Duodenal mucosa (tissue), 2 donors: ENCODE results near the gene PLD5.
"Not testable (repeated sequence)": the region's sequence is repeated elsewhere in the genome, so short reads cannot be mapped to it uniquely, and the experiment has no call there.

ENCODE experiments used
- H3K27ac ChIP-seq: one replicate; pipeline ENCODE4 v1.7.0; 2013; ENCODE audit warnings: low read depth, low read length
- H3K27me3 ChIP-seq, 2 donors: one replicate each; pipeline ENCODE4 v1.7.0; 2013; ENCODE audit warnings: low read length in 2 of 2, control low read depth in 1 of 2; ENCODE audit not compliant: insufficient read depth in 2 of 2, control insufficient read depth in 1 of 2
- H3K36me3 ChIP-seq, 2 donors: one replicate each; pipeline ENCODE4 v1.7.0; 2013; ENCODE audit warnings: low read length in 2 of 2, control low read depth in 1 of 2; ENCODE audit not compliant: insufficient read depth in 2 of 2, control insufficient read depth in 1 of 2
- H3K4me1 ChIP-seq, 2 donors: one replicate each; pipeline ENCODE4 v1.7.0; 2013; ENCODE audit warnings: low read length in 2 of 2, control low read depth in 1 of 2; ENCODE audit not compliant: insufficient read depth in 2 of 2, control insufficient read depth in 1 of 2
- H3K4me3 ChIP-seq, 2 donors: one replicate each; pipeline ENCODE4 v1.7.0; 2013; ENCODE audit warnings: low read length in 2 of 2, low read depth in 1 of 2
- H3K9ac ChIP-seq, 2 donors: one replicate each; pipeline ENCODE4 v1.7.0; 2013; ENCODE audit warnings: low read length in 2 of 2, low read depth in 1 of 2
- H3K9me3 ChIP-seq, 2 donors: one replicate each; pipeline ENCODE4 v1.7.0; 2013; ENCODE audit warnings: low read length in 2 of 2, control low read depth in 1 of 2; ENCODE audit not compliant: control insufficient read depth in 1 of 2

PLD5 gene

DNA sequence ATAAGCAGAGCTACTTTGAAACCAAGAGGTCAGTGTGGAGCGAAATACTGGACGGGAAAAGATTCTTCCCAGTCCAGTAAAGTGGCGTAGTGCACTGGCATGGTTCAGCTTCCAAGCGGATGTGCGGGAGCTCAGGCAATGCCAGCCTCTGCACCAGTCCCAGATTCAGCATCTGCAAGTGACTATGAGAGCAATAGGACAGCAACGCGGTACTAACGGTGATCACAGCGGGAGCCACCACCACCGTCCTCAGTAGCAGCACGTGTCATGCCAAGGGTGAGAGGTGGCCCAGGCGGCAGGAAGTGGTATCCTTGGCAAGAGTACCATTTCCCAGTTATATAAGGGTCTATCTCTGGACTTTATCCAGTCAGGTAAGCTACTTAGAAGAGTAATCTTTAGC lies 17.8 kb downstream of the PLD5 start:
- Histone ChIP-seq H3K4me1 (no peaks in the 10 kb centered on the region), H3K27me3 (no peaks in the 10 kb centered on the region), H3K9me3 (no peaks in the 10 kb centered on the region), H3K36me3 (no peaks in the 10 kb centered on the region), H3K9ac (no peak overlapping the region), H3K4me3 (no peak overlapping the region), H3K27ac (no peak overlapping the region)

DNA sequence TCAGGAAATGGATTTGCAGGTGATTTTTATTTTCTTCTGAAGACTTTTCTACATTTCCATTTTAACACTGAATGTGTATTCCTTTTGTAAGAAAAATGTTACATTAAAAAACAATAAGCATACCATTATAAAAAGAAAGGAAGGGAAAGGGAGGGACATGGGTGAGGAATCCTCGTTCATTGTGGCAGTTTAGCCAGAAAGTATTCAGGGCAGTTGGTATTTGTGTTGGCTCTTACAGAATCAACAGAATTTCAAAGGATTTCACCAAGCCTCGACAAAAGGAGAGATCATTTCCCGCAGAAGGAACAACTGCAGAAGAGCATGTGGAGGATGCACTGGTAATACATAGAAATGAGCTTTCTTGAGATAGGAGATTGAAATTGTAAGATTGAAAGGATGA lies 35.0 kb downstream of the PLD5 start:
- Histone ChIP-seq H3K36me3 (no peaks in the 10 kb centered on the region), H3K4me3 (no peak overlapping the region), H3K27me3 (no peaks in the 10 kb centered on the region), H3K27ac (no peak overlapping the region), H3K4me1 (no peaks in the 10 kb centered on the region), H3K9me3 (no peaks in the 10 kb centered on the region), H3K9ac (no peak overlapping the region)

DNA sequence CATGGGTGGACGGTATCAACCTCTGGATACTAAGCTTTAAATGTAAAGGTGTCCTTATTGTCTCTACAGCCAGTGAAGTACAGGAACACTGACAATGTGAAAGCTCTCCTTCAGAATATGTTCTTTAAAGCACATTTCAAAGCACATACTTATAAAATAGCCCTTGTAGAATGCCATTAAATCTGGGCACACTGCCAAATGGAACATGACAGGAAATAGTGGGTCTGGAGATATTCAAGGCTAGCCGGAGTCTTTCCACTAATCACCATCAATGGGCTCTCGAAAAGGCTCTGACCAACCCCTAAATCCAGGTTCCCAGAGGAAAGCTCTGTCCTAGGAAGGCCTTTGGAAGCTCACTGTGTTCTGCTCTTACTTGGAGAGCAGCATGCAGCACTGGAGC lies 46.6 kb downstream of the PLD5 start:
- Histone ChIP-seq H3K9ac (no peak overlapping the region), H3K4me1 (no peaks in the 10 kb centered on the region), H3K27me3 (no peaks in the 10 kb centered on the region), H3K9me3 (no peaks in the 10 kb centered on the region), H3K4me3 (no peak overlapping the region), H3K36me3 (no peaks in the 10 kb centered on the region), H3K27ac (no peak overlapping the region)

DNA sequence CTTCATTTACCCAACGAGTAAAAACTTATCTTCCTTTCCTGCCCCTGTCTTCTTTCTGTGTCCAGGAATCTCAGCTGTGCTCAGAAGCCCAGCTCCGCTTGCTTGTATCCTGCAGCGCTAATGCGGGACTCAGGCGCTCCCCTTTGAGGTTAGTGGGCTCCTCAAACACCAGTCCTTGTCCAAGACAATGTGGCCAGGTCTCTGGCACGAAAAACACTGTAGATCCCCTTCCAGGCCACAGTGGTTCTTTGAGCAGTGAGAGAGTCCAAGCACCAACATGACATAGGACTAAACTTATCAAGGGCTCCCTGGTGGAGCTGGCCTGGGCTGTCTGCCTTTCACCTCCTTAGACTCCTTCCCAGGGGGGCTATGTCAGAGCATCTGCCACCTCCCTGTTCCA lies 53.7 kb downstream of the PLD5 start:
- Histone ChIP-seq H3K4me1 (peaks cover 0 to 3% of the 10 kb centered on the region in 2 donors), H3K9ac (no peak overlapping the region), H3K27ac (no peak overlapping the region), H3K4me3 (no peak overlapping the region), H3K27me3 (no peaks in the 10 kb centered on the region), H3K9me3 (no peaks in the 10 kb centered on the region), H3K36me3 (no peaks in the 10 kb centered on the region)

DNA sequence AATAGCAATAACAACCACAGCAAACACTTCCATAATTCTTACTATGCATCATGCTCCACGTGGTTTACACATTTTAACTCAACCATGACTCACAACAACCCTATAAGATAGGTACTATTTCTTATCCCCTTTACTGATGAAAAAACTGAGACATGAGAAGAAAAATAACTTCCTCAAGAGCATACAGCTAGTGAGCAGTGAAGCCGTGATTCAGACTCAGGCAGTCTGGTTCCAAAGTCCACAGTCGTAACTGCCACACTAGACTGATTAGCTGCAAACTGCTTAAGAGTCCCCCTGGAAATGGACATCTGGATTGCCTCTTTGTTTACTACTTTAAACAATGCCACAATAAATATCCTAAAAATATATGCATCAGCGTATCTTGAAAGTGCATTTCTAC lies 55.7 kb downstream of the PLD5 start:
- H3K4me1 ChIP-seq, result peaks cover 0 to 3% of the 10 kb centered on the region in 2 donors
- H3K4me3 ChIP-seq, result no peak overlapping the region
- H3K27ac ChIP-seq, result no peak overlapping the region
- H3K9ac ChIP-seq, result no peak overlapping the region
- no peaks in the 10 kb centered on the region for H3K36me3 ChIP-seq
- no peaks in the 10 kb centered on the region for H3K9me3 ChIP-seq
- H3K27me3 ChIP-seq, result no peaks in the 10 kb centered on the region

DNA sequence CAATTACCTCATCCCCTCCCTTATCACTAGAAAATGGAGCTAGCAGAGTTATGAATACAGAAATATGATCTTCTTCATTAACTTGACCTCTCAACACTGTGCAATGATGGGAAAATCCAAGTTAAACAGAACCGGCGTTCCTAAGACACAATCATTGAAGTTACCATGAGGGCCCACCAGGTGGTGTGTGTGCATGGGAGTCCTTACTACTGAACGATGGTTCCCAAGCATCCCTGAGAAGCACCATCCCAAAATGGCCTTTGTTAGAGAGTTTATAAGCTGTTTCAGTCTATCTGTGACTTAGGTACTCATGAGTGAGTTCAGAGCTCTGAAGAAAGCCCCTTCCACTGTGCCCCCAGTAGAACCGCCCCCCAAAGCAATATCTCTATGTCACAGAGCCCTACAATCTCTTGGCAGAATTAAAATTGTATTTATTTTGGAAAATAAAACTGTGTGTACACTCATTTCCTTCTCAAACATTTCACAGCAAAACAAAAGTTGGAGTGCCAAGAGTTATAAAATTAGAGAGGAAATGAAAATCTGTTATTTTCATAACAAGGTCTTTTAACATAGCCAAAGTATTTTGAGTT lies 56.8 kb downstream of the PLD5 start:
- Histone ChIP-seq H3K9me3 (no peaks in the 10 kb centered on the region), H3K36me3 (no peaks in the 10 kb centered on the region), H3K4me1 (peaks cover 0 to 3% of the 10 kb centered on the region in 2 donors), H3K27me3 (no peaks in the 10 kb centered on the region), H3K9ac (no peak overlapping the region), H3K4me3 (no peak overlapping the region), H3K27ac (no peak overlapping the region)

DNA sequence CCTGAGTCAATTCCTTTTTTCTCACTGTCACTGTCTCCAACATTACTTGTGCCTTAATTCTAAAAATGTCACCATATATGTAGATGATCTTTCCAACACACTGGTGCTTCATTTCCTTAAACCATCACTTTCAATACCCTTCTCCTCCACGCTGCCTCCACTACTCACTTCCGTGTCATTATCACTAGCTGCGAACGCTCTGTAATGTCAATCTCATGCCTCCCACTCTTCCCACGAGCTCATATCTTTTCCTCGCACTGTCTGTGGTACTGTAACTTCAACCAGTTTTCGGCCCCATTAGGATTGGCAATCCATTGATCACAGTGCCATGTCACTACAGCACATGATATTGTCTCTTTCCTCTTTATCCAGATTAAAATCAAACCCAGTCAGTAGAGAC lies 61.6 kb downstream of the PLD5 start:
- no peaks in the 10 kb centered on the region for H3K4me1 ChIP-seq
- H3K36me3 ChIP-seq, result no peaks in the 10 kb centered on the region
- H3K27me3 ChIP-seq, result no peaks in the 10 kb centered on the region
- no peak overlapping the region for H3K4me3 ChIP-seq
- H3K9me3 ChIP-seq, result no peaks in the 10 kb centered on the region
- H3K9ac ChIP-seq, result no peak overlapping the region
- H3K27ac ChIP-seq, result no peak overlapping the region

DNA sequence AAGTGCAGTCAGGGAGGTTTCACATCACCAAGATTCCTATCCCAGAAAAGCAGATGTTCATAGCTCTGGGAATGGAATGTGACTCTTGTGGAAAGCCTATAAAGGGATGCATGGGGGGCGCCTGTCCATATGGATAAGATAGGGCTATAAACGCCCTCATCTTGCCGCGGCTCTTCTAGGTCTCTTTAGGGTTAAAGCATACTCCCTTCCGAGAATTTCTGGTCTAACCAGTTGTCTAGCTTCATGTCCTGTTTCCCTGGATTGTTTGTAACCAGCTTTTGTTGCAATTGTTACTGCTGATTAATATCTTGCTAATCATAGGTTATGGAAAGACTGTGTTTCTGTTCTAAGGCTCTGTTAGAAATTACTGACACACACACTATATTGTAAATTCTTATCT lies 64.8 kb downstream of the PLD5 start:
- H3K36me3 ChIP-seq, H3K27ac ChIP-seq, H3K9ac ChIP-seq, H3K27me3 ChIP-seq, H3K4me3 ChIP-seq, H3K9me3 ChIP-seq, H3K4me1 ChIP-seq: not testable (repeated sequence)

DNA sequence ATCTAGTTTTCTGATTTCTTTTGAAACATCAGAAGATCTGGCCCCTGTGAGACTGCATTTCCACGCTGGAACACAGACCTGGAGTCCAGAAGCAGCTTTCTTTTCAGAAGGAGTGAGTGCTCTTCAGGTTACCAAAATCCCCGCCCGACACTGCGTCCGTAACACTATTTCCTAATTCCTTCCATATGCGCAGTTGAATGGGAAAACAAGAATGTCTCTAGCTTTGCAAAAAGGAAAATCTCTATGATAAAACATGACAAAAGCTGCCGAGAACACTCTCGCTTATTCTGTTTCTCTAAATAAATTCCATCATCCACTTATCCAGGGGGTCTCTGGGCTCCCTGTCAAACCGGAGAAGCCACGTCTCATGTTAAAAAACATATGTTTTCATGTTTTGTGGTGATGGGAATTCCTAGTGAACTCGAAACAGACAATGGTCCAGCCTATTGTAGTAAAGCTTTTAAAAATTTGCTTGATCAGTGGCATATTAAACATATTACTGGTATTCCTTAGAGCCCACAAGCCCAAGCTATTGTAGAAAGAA lies 67.7 kb downstream of the PLD5 start:
- H3K9me3 ChIP-seq, result no peaks in the 10 kb centered on the region
- no peaks in the 10 kb centered on the region for H3K4me1 ChIP-seq
- H3K27ac ChIP-seq, result no peak overlapping the region
- H3K9ac ChIP-seq, result no peak overlapping the region
- H3K4me3 ChIP-seq, result no peak overlapping the region
- no peaks in the 10 kb centered on the region for H3K27me3 ChIP-seq
- H3K36me3 ChIP-seq, result no peaks in the 10 kb centered on the region

DNA sequence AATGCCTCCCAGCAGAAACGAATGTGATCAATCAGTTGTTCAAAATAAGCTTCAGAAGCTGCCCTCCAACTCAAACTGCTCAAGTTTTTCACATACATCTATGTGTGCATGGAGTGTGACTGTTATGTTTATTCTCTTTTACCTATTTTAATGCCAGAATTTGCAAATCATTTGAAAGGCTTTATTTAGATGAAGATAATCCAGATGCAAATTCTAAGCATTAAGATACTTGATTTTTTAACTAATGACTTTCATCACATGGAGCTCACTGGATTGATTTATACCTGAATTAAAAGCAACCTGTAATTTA lies 69.5 kb downstream of the PLD5 start:
- Histone ChIP-seq H3K9me3 (no peaks in the 10 kb centered on the region), H3K4me3 (no peak overlapping the region), H3K4me1 (no peaks in the 10 kb centered on the region), H3K27ac (no peak overlapping the region), H3K27me3 (no peaks in the 10 kb centered on the region), H3K9ac (no peak overlapping the region), H3K36me3 (no peaks in the 10 kb centered on the region)
